Caki2 (cell line): ENCODE data around the gene KLHL5. TPM values are rescaled to one million over a fixed set of nuclear protein-coding genes. Genes with fewer than 3 reads are reported as not detected.
A peak's percentile ranks its signal among the peaks of the same experiment; 100 is the strongest.
"Not testable (repeated sequence)": the region's sequence is repeated elsewhere in the genome, so short reads cannot be mapped to it uniquely, and the experiment has no call there.

ENCODE experiments used
- DNase-seq: peaks from one replicate; pipeline ENCODE4 v3.0.0-alpha.2; 2015; ENCODE audit warnings: low read depth
- in situ Hi-C: cut with HindIII; loops from 2 replicates; pipeline ENCODE4 v1.10.0; 2016; ENCODE audit warnings: low sequenced_read_pairs, low pct_unique_long_range_greater_than_20kb, mixed read lengths
- total RNA-seq: library from RNA; depleted of rRNA; stranded (reverse); fragments of >200 nt; shearing (Covaris generic); gene quantifications from 2 replicates; pipeline ENCODE4 v1.2.3, GENCODE V29; 2014; ENCODE audit warnings: low replicate concordance; rRNA removed

The KLHL5 gene, protein sequence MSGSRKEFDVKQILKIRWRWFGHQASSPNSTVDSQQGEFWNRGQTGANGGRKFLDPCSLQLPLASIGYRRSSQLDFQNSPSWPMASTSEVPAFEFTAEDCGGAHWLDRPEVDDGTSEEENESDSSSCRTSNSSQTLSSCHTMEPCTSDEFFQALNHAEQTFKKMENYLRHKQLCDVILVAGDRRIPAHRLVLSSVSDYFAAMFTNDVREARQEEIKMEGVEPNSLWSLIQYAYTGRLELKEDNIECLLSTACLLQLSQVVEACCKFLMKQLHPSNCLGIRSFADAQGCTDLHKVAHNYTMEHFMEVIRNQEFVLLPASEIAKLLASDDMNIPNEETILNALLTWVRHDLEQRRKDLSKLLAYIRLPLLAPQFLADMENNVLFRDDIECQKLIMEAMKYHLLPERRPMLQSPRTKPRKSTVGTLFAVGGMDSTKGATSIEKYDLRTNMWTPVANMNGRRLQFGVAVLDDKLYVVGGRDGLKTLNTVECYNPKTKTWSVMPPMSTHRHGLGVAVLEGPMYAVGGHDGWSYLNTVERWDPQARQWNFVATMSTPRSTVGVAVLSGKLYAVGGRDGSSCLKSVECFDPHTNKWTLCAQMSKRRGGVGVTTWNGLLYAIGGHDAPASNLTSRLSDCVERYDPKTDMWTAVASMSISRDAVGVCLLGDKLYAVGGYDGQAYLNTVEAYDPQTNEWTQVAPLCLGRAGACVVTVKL
- total RNA-seq, result 73.7 and 86.1 TPM in 2 replicates

DNA sequence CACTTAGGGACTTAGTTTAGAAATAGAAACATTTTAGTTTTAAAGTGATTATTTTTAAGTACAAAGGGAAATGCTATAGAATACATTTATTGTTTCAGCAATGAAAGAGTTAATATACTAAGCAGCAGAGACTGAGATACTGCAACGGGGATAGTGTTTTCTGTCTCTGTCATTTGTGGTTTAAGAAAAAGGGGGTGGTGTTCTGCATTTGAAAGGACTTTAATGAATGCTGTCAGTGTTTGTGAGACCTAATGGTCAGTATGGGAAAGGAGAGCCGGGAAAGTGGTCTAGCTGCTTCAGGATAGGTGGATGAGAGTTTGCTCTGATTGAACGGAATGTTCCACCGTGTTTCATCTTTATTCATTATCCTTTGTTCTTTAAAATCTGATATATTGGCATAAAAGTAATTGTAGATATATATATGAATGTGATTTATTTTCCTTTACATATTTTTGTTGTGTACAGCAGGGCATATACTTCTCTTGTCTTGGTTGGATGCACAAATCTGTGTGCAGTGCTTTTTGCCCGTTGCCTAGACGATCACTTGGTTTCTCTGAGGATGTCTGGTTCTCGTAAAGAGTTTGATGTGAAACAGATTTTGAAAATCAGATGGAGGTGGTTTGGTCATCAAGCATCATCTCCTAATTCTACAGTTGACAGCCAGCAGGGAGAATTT, at the start of gene KLHL5:
KLHL5 (plus strand) TSS at position 139 of the 676 bp plus-strand sequence; CDS start at position 560, 421 bp downstream.
- no peak for DNase-seq
- in situ Hi-C loops, result no loop called here

DNA sequence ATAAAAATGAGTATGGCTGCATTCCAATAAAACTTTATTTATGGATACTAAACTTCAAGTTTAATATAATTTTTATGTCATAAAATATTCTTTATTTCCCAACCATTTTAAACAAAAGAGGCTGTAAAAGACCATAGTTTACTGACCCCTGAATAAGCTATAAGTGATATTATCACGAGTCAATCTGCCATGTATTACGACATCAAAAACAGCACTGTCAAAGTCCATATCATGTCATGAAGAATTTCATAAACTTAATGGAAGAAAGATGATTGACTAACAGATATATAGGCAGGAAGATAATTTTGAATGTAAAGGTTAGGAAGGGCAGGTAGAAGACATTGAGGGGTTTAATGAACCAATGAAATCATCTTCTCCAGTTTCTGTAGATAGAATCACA, 48.0 kb upstream of the KLHL5 start:
- in situ Hi-C loops, result no loop called here
- no peak for DNase-seq

DNA sequence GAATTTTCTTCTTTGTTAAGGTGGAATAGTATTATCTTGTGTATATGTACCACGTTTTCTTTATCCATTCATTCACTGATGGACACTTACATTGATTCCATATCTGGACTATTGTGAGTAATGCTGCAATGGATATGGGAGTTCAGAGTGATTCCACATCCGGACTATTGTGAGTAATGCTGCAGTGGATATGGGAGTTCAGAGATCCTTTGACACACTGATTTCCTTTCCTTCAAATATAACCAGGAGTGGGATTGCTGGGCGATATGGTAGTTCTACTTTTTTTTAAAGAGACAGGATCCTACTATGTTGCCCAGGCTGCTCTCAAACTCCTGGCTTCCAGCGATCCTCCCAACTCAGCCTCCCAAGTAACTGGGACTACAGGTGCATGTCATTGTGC, 41.9 kb upstream of the KLHL5 start:
- in situ Hi-C loops, result no loop called here
- DNase-seq, result no peak

DNA sequence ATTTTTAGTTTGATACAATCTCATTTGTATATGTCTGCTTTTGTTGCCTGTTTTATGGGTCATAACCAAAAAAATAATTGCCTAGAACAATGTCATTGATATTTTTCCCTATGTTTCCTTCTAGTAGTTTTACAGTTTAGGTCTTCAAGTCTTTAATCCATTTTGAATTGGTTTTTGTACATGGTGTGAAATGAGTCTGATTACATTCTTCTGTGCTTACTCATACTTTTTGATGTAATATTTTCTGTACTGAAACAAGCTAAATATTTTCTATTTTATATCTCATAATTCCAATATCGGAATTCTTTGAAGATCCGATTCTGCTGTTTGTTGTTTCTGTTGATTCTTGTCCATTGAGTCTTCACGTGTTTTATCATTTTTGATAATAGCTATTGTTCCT, 40.4 kb upstream of the KLHL5 start:
- in situ Hi-C loops, result no loop called here

DNA sequence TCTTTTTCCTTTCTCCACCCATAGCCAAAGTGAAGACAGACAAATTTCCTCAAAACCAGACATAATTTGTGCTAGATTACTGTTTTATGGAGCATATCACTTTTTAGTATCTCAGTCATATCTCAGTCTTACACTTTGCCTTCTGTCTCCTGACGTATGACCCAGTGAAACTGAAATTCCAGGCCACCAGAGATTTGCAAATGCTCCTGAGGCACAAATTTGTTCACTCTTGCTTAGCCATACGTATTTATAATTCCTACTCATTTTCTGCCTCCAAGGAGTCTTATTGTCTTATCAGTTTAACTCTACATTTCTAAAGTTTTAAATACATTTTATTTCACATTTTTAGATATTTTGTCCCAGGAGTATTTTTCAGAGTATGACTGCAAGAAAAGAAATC, 39.8 kb upstream of the KLHL5 start:
- in situ Hi-C loops, result no loop called here
- DNase-seq, result no peak

More for the DNA sequence above, 40.4 kb upstream of the KLHL5 start:
- DNase-seq, result no peak

DNA sequence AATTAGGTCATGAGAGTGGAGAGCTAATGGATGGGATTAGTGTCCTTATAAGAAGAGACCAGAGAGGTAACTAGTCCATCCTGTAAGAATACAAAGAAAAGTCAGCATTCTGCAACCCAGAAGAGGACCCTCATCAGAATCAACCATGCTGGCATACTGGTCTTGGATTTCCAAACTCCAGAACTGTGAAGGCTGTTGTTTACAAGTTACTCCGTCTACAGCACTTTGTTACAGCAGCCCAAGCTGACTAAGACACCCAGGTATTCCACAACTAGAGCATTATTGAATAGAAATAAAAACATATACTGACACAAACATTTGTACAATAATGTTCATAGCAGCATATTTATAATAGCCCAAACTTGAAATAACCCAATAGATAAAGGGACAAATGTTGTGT, 39.0 kb upstream of the KLHL5 start:
- DNase-seq, result no peak
- in situ Hi-C loops, result no loop called here

DNA sequence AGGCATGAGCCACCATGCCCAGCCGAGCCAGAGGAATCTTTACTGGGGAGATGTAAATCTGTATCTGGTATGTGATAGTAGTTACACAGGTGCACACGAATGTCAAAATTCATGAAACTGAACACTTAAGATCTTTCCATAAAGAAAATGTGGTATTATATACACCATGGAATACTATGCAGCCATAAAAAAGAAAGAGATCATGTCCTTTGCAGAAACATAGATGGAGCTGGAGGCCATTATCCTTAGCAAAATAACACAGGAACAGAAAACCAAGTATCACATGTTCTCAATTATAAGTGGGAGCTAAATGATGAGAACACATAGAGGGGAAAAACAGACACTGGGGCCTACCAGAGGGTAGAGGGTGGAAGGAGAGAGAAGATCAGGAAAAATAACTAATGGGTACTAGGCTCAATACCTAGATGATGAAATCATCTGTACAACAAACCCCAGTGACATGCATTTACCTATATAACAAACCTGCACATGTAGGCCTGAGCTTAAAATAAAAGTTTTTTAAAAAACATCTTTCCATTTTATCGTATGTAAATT, 37.6 kb upstream of the KLHL5 start:
- DNase-seq, result no peak
- in situ Hi-C loops, result no loop called here

DNA sequence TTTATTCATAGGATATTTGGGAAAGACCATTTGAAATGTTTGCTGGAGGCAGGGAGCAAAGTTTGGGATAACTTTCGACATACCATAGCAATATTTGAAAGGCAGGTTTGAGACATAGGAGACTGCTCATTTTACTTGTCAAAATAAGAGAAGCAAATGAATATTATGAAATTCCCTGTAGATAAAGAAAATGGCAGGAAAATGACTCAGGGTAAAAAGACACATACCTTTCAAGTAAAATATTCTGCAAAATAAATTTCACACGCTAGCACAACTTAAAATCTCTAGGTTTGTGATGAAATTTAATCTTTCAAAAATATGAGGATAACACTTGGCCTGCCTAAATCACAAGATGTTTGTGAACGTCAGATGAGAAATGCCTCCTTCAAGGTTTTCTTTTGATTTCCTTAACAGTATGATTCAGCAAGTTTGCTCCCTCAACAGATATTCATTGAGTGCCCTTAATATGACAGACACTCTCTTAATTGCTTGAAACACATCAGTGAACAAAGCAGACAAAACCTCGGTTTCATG, 36.4 kb upstream of the KLHL5 start:
- DNase-seq, result peak; percentile 54
- in situ Hi-C loops, result no loop called here

DNA sequence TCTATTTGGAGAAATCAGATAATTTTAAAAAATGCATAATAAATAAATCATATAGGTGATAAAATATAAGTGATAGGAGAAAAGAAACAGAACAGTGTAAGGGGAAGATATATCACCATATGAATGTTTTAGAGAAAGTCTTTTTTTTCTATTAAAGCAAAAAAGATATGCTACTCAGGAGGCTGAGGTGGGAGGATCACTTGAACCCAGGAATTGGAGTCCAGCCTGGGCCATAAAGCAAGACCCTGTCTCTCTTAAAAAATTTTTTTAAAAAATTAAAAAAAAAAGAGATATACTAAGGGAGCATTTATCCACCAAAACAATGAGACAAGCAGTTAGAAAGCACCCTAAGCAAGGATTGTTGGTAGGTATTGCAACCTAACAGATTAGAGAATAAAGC, 35.9 kb upstream of the KLHL5 start:
- in situ Hi-C loops, result no loop called here
- no peak for DNase-seq

DNA sequence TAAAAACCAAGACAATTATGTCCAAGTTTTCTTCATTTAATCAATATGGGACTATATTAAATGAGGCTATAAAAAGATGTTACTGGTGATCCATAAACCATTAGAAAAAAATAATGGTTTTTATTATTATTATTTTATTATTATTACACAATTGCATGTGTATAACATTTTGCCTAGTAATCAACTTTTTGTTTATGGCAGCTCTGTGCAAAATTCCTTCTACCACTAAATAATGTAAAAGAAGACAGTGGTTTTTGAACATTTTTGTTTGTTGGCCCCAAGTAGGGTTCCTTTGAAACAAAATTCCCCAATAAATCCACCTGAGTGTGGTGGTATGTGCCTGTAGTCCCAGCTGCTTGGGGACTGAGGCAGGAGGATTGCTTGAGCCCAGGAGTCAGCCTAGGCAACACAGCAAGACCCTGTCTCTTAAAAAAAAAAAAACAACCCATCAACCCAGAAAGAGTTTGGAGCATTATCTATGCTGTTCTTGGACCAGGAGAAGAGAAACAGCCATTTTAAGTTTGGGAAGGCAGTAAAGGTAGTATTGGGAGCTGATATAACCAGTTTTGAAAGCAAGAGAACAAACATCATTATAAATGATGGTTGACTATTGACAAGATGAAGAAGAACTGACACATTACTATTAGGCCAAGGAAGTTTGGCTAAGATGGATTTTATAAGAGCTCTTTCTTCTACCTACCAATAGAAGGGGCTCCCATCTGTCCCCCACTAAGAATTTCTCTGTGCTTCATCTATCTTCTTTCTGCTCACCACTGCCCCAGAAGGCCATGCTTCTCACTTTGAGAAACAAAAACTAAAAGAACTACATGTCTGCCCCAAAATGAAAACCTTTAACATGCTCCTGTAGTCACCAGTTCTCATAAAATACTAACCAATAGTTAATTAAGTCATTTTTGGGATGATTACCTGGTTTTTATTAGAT, 32.0 kb upstream of the KLHL5 start:
- in situ Hi-C loops, result no loop called here
- peak; percentile 53 for DNase-seq

DNA sequence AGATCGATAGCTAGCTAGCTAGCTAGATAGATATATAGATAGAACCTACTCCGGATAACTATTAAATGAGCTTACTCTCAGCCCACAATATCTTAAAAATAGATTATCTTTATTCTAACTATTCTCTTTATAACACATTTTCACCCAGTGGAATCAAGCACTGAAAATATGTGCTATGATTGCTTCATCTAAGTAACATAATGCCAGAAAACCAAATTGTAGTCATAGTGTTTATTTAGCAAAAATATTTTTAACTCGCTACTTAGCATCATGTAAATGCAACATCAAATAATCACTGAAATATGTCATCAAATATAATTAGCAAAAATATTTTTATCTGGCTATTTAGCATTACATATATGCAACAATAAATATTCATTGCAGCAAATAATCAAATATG, 31.3 kb upstream of the KLHL5 start:
- in situ Hi-C loops, result no loop called here

DNA sequence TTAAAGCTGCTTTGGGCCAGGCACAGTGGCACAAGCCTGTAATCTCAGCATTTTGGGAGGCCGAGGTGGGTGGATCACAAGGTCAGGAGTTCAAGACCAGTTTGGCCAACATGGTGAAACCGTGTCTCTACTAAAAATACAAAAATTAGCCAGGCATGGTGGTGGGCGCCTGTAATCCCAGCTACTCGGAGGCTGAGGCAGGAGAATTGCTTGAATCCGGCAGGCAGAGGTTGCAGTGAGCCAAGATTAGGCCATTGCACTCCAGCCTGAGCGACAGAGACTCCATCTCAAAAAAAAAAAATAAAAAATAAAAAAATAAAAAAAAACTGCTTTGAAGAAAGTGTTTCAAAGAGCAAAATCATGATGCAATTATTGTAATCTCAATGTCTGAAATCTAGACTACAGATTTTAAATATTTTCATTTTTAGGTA, 30.4 kb upstream of the KLHL5 start:
- DNase-seq, in situ Hi-C loops: not testable (repeated sequence)

More for the DNA sequence above, 31.3 kb upstream of the KLHL5 start:
- no peak for DNase-seq

DNA sequence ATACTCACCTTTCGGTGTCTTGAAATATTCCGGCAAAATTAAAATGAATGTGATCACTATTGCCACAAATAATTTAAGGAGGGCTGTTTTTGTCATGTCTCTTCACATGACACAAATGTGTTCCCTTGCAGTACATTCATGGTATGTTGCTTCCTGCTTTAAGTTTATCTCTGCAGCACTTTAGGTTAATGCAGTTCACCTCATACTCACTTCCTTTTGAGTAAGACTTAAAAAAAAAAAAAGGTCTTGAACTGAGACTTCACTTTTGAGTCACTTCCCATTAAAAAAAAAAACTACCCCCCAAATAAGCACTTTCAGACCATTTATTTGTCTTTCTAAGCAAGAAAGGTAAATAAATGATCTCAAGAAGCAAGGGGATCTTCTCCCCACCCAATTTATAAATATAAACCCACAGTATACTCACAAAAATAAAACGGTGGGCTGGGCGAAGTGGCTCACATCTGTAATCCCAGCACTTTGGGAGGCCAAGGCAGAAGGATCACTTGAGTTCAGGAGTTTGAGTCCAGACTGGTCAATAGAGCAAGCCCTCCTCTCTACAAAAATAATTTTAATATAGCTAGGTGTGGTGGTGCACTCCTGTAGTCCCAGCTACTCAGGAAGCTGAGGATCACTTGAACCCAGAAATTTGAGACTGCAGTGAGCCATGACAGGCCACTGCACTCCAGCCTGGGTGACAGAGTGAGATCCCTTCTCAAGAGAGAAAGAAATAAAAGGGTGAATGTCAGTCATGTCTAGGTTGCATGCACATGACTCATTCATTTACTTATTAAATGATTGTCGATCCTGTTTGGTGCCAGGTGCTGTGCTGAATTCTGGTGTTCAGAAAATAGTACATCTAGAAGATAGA, 29.6 kb upstream of the KLHL5 start, which contains the start of gene TMEM156:
TMEM156 (minus strand) TSS at position 192 of the 868 bp plus-strand sequence; CDS start at position 96, 96 bp downstream.
- DNase-seq, result peak; percentile 70
- in situ Hi-C loops, result no loop called here

DNA sequence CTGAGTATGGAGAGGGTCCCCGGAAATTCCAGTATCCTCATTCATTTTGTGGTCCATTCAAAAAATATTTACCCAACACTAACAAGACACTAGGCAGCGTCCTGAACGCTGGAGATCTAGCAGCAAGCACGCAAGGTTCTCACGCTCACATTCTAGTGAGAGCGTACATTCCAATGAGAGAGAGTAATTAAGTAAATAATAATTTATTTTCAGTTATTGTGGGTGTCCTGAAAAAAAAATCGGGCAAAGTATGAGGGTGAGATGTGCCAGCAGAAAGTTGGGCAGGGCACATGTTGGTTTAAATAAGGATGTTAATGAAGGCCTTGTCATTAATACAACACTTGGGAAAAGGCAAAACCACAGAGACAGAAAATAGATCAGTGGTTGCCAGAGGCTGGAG, 25.9 kb upstream of the KLHL5 start:
- DNase-seq, result peak; percentile 85
- in situ Hi-C loops, result no loop called here

DNA sequence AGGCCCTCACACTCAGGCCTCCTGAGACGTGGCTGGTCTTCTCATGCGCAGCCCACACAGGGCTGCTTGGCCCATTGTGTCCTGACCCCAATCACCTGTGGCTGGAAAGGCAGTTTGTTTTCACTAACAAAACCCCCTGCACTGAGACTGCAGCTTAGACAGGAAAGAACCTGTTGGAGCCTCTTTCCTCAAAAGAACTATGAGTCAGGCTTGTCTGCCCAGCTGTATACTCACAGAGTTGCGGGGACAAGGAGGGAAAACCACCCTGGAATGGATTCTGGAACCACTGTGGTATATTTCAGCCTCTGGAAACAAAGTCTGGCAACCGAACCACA, 24.6 kb upstream of the KLHL5 start:
- peak; percentile 39 for DNase-seq

DNA sequence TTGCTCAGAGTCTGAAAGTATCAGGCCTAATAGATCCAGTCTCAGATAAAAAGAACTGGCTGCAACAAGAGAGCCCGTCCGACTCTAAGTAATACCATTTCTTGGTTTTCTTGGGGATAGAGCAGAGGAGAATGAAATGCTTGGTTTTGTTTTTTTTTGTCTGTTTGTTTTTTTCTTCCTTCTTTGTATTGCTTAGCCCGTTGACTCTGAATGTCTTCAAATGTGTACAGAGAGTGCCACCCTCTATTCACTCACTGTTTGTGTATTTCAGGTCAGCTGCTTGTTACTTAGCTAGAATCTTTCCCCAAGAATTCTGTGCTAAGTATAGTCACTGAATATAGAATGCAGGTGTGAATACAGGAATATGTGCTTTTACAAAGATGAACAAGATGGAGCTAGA, 24.1 kb upstream of the KLHL5 start:
- in situ Hi-C loops, result no loop called here
- no peak for DNase-seq

More for the DNA sequence above, 24.6 kb upstream of the KLHL5 start:
- in situ Hi-C loops, result no loop called here

DNA sequence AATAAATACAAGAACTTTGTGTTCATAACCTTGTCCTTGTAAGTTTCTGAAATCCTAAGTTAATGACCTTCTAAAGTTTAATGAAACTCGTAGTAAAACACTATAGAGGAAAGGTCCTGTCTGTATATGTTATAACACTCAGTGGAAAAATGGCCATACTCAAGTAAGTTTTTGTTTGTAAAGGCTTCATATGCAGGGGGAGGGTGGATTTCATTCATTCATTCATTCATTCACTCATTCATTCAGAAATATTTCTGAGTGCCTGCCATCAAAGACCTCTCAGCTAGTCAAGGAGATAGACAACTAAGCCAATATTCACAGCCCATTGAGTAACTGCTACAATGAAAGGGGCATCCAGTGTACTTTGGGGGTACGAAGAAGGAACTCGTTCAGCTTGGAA, 22.9 kb upstream of the KLHL5 start:
- in situ Hi-C loops, result no loop called here
- DNase-seq, result no peak
